Measurements from ENCODE around the gene R3HDML.
A peak's percentile ranks its signal among the peaks of the same experiment; 100 is the strongest.

The R3HDML gene

GRCh38 chr20:44370639-44371218 is 33.9 kb downstream of the R3HDML start:
- no peak for TF ChIP-seq CTCF (IDR thresholded peaks at IDR 0.05; ENCODE audit: low read depth, low read length)
- no peak for DNase-seq

GRCh38 chr20:44382641-44383040 is 45.8 kb downstream of the R3HDML start:
- Histone ChIP-seq H3K4me3 (ENCODE audit: low read depth, low read length) (no peak overlapping the region), H3K27me3 (ENCODE audit: insufficient read depth, low read depth, severe bottlenecking) (no peaks in the 10 kb centered on the region), H3K9me3 (ENCODE audit: severe bottlenecking) (no peaks in the 10 kb centered on the region), H3K36me3 (no peaks in the 10 kb centered on the region), H3K27ac (no peak overlapping the region)
- no peak for DNase-seq
- TF ChIP-seq CTCF (IDR thresholded peaks at IDR 0.05; ENCODE audit: low read depth, low read length), result no peak

More at GRCh38 chr20:44370639-44371218, 33.9 kb downstream of the R3HDML start:
- Histone ChIP-seq H3K9me3 (ENCODE audit: severe bottlenecking) (no peaks in the 10 kb centered on the region), H3K36me3 (no peaks in the 10 kb centered on the region), H3K27me3 (ENCODE audit: insufficient read depth, low read depth, severe bottlenecking) (no peaks in the 10 kb centered on the region), H3K4me3 (ENCODE audit: low read depth, low read length) (no peak overlapping the region), H3K27ac (no peak overlapping the region)

GRCh38 chr20:44384423-44385027 is 47.7 kb downstream of the R3HDML start:
- no peaks in the 10 kb centered on the region for H3K36me3 ChIP-seq

GRCh38 chr20:44388466-44389023 is 51.7 kb downstream of the R3HDML start:
- Histone ChIP-seq H3K9me3 (ENCODE audit: severe bottlenecking) (no peaks in the 10 kb centered on the region), H3K27ac (no peak overlapping the region), H3K36me3 (no peaks in the 10 kb centered on the region), H3K4me3 (ENCODE audit: low read depth, low read length) (no peak overlapping the region), H3K27me3 (ENCODE audit: insufficient read depth, low read depth, severe bottlenecking) (no peaks in the 10 kb centered on the region)
- peak; percentile 81 for DNase-seq
- TF ChIP-seq CTCF (IDR thresholded peaks at IDR 0.05; ENCODE audit: low read depth, low read length), result peak; percentile 94

More at GRCh38 chr20:44384423-44385027, 47.7 kb downstream of the R3HDML start:
- no peak overlapping the region for H3K27ac ChIP-seq
- DNase-seq, result peak; percentile 82
- H3K4me3 ChIP-seq (ENCODE audit: low read depth, low read length), result no peak overlapping the region
- no peaks in the 10 kb centered on the region for H3K27me3 ChIP-seq (ENCODE audit: insufficient read depth, low read depth, severe bottlenecking)
- no peaks in the 10 kb centered on the region for H3K9me3 ChIP-seq (ENCODE audit: severe bottlenecking)
- peak; percentile 82 for TF ChIP-seq CTCF (IDR thresholded peaks at IDR 0.05; ENCODE audit: low read depth, low read length)

GRCh38 chr20:44389871-44390270 is 53.0 kb downstream of the R3HDML start:
- no peak overlapping the region for H3K27ac ChIP-seq
- no peaks in the 10 kb centered on the region for H3K27me3 ChIP-seq (ENCODE audit: insufficient read depth, low read depth, severe bottlenecking)
- no peak for DNase-seq
- no peaks in the 10 kb centered on the region for H3K9me3 ChIP-seq (ENCODE audit: severe bottlenecking)
- no peaks in the 10 kb centered on the region for H3K36me3 ChIP-seq
- H3K4me3 ChIP-seq (ENCODE audit: low read depth, low read length), result no peak overlapping the region
- TF ChIP-seq CTCF (IDR thresholded peaks at IDR 0.05; ENCODE audit: low read depth, low read length), result no peak
